HCT116 (cell line): ENCODE data around the gene OTUD5. TPM values are rescaled to one million over a fixed set of nuclear protein-coding genes. Genes with fewer than 3 reads are reported as not detected.
A peak's percentile ranks its signal among the peaks of the same experiment; 100 is the strongest.

Source experiments
- ATAC-seq: fragments of 200-7000 bp; cut with Tn5 transposase; 2 replicates; pipeline ENCODE4 v1.9.1; 2020; ENCODE audit warnings: mild to moderate bottlenecking, moderate library complexity
- BruUV-seq: library from RNA; stranded (reverse); fragments of 400-500 nt; replicated peaks from 2 replicates; lab custom pipeline; 2021; lab: Mats Ljungman, UMichigan
- CTCF ChIA-PET: fragments of 300-600 bp; sonication (Branson Sonifier 250); formaldehyde crosslinking; loops from one replicate; lab custom pipeline; 2021; ENCODE audit warnings: antibody characterized with exemption; lab: Charles Lee
- POLR2A ChIA-PET: fragments of 300-600, 350-600 bp; sonication (Branson Sonifier 250); formaldehyde crosslinking; loops from one replicate; lab custom pipeline; 2021; ENCODE audit warnings: antibody characterized with exemption; lab: Charles Lee
- RAD21 ChIA-PET, 2 experiments: fragments of 300-600 bp; sonication (Branson Sonifier 250); formaldehyde crosslinking; loops; one replicate each; lab custom pipeline; 2023; ENCODE audit warnings: low total read pairs in 2 of 2; ENCODE audit not compliant: uncharacterized antibody in 2 of 2, unreplicated experiment in 2 of 2, low non-redundant PET in 1 of 2; lab: Charles Lee
- DNase-seq: peaks from one replicate; pipeline ENCODE4 v3.0.0-alpha.2; 2010; ENCODE audit warnings: low read depth, low spot score
- H2AFZ ChIP-seq: fragments of 200-600 bp; shearing (Covaris generic), sonication (generic); 2 replicates; pipeline ENCODE4 v1.6.1; 2017; ENCODE audit warnings: low read depth, mixed run types, mixed read lengths, antibody characterized with exemption, low read length; ENCODE audit not compliant: poor library complexity, severe bottlenecking
- H3K27ac ChIP-seq: 2 replicates; pipeline ENCODE4 v1.5.1; 2012; ENCODE audit warnings: low read depth, low read length
- H3K27me3 ChIP-seq: fragments of 200-600 bp; sonication (generic); 2 replicates; pipeline ENCODE4 v1.6.1; 2016; ENCODE audit warnings: mixed run types, low read length, mixed read lengths; ENCODE audit not compliant: insufficient read depth
- H3K36me3 ChIP-seq, 2 experiments: fragments of 200-500 bp in 1 of 2; fragments of 200-600 bp in 1 of 2; sonication (Bioruptor generic) in 1 of 2; sonication (generic) in 1 of 2; 2 replicates each; pipeline versions ENCODE4 v1.5.1 to v1.6.1; 2014 to 2016; ENCODE audit warnings: low read length in 2 of 2, inconsistent platforms in 1 of 2, mixed read lengths in 1 of 2, mixed run types in 1 of 2; ENCODE audit not compliant: insufficient read depth in 2 of 2, control insufficient read depth in 1 of 2
- H3K4me1 ChIP-seq, 2 experiments: fragments of 200-600 bp in 1 of 2; sonication (generic) in 1 of 2; 2 replicates each; pipeline versions ENCODE4 v1.5.1 to v1.6.1; 2012 to 2017; ENCODE audit warnings: low read length in 2 of 2, inconsistent platforms in 1 of 2, mild to moderate bottlenecking in 1 of 2, mixed read lengths in 1 of 2, mixed run types in 1 of 2, moderate library complexity in 1 of 2; ENCODE audit not compliant: insufficient read depth in 2 of 2, control insufficient read depth in 1 of 2
- H3K4me2 ChIP-seq: fragments of 200-600 bp; sonication (generic); 2 replicates; pipeline ENCODE4 v1.6.1; 2017; ENCODE audit warnings: mixed run types, low read length, mixed read lengths
- H3K4me3 ChIP-seq, 2 experiments: fragments of 200-600 bp in 1 of 2; sonication (generic) in 1 of 2; replicated peaks in 1 of 2; 2 replicates each; pipeline ENCODE4 v1.5.1; 2011 to 2016; ENCODE audit warnings: low read length in 2 of 2, control low read depth in 1 of 2, low read depth in 1 of 2, mild to moderate bottlenecking in 1 of 2, mixed read lengths in 1 of 2, mixed run types in 1 of 2
- H3K79me2 ChIP-seq: fragments of 200-600 bp; sonication (generic); 2 replicates; pipeline ENCODE4 v1.6.1; 2017; ENCODE audit warnings: mild to moderate bottlenecking, mixed run types, low read length, moderate library complexity, mixed read lengths; ENCODE audit not compliant: insufficient read depth
- H3K9ac ChIP-seq: fragments of 200-600 bp; sonication (generic); 2 replicates; pipeline ENCODE4 v1.6.1; 2016; ENCODE audit warnings: low read length, mixed read lengths
- H3K9me2 ChIP-seq: fragments of 200-600 bp; sonication (generic), shearing (Covaris generic); 2 replicates; pipeline ENCODE4 v1.6.1; 2017; ENCODE audit warnings: mixed run types, mild to moderate bottlenecking, moderate library complexity; ENCODE audit not compliant: insufficient read depth
- H3K9me3 ChIP-seq, 2 experiments: fragments of 200-500 bp in 1 of 2; fragments of 200-600 bp in 1 of 2; sonication (Bioruptor generic) in 1 of 2; sonication (generic) in 1 of 2; 2 replicates each; pipeline ENCODE4 v1.6.1; 2014 to 2017; ENCODE audit warnings: low read length in 2 of 2, mixed read lengths in 2 of 2, inconsistent platforms in 1 of 2, low read depth in 1 of 2, mild to moderate bottlenecking in 1 of 2, mixed run types in 1 of 2, moderate library complexity in 1 of 2; ENCODE audit not compliant: control insufficient read depth in 1 of 2, insufficient read depth in 1 of 2
- H4K20me1 ChIP-seq: fragments of 200-600 bp; sonication (generic), shearing (Covaris generic); 2 replicates; pipeline ENCODE4 v1.6.1; 2017; ENCODE audit warnings: mixed run types, mild to moderate bottlenecking, moderate library complexity; ENCODE audit not compliant: insufficient read depth
- CTCF ChIP-seq, 3 experiments: fragments of 200-600 bp in 1 of 3; sonication (generic) in 1 of 3; IDR thresholded peaks in 2 of 3; conservative IDR thresholded peaks in 1 of 3; 2 replicates each; pipeline ENCODE4 v1.5.1; 2012 to 2017; ENCODE audit warnings: low read depth in 2 of 3, low read length in 2 of 3, antibody characterized with exemption in 1 of 3, borderline replicate concordance in 1 of 3, control low read depth in 1 of 3, mild to moderate bottlenecking in 1 of 3, mixed read lengths in 1 of 3, mixed run types in 1 of 3, moderate library complexity in 1 of 3; ENCODE audit not compliant: insufficient read depth in 1 of 3
- ELF1 ChIP-seq: IDR thresholded peaks from 2 replicates; pipeline ENCODE4 v1.6.1; 2012; ENCODE audit warnings: low read depth, borderline replicate concordance
- EZH2phosphoT487 ChIP-seq: fragments of 200-600 bp; IDR thresholded peaks from 2 replicates; pipeline ENCODE4 v1.6.1; 2018; ENCODE audit warnings: antibody characterized with exemption, borderline replicate concordance
- MAX ChIP-seq: IDR thresholded peaks from 2 replicates; pipeline ENCODE4 v1.6.1; 2012
- POLR2AphosphoS5 ChIP-seq: IDR thresholded peaks from 2 replicates; pipeline ENCODE4 v1.6.1; 2011; ENCODE audit warnings: mild to moderate bottlenecking, low read depth, low read length, moderate library complexity
- RAD21 ChIP-seq: IDR thresholded peaks from 2 replicates; pipeline ENCODE4 v1.6.1; 2012; ENCODE audit warnings: low read depth, mild to moderate bottlenecking
- SIN3A ChIP-seq: IDR thresholded peaks from 2 replicates; pipeline ENCODE4 v1.6.1; 2012; ENCODE audit warnings: low read depth
- SRF ChIP-seq: IDR thresholded peaks from 2 replicates; pipeline ENCODE4 v1.6.1; 2012; ENCODE audit warnings: low read depth
- TCF7L2 ChIP-seq: IDR thresholded peaks from 2 replicates; pipeline ENCODE4 v1.7.0; 2011; ENCODE audit warnings: borderline replicate concordance, inconsistent platforms; ENCODE audit not compliant: insufficient read depth, insufficient read length; ENCODE audit errors: extremely low read depth
- ZBTB33 ChIP-seq: IDR thresholded peaks from 2 replicates; pipeline ENCODE4 v1.6.1; 2011; ENCODE audit warnings: mild to moderate bottlenecking, low read length, moderate library complexity; ENCODE audit not compliant: insufficient replicate concordance; ENCODE audit errors: extremely low read depth
- intact Hi-C: fragments of 100-400 bp; cut with micrococcal nuclease; formaldehyde crosslinking; loops from 2 replicates; pipeline ENCODE4 v1.10.0; 2022
- total RNA-seq: library from RNA; stranded (reverse); gene quantifications from one replicate; pipeline ENCODE4 v1.2.1, GENCODE V29; 2021; ENCODE audit not compliant: unreplicated experiment

OTUD5 gene
- total RNA-seq, 1 experiment from 2014 or later: 42.6 TPM

- no peaks in the 10 kb centered on the region for H3K9me3 ChIP-seq
- peaks cover 0 to 7% of the 10 kb centered on the region in 2 experiments; a peak in 2 of 4 replicates for H3K36me3 ChIP-seq
- CTCF ChIA-PET: no interaction called here
- peak overlapping the region; percentile 83 for H3K9ac ChIP-seq
- ATAC-seq (peak; percentile 63), DNase-seq (peak; percentile 70)
- no peaks in the 10 kb centered on the region for H3K27me3 ChIP-seq
- no peaks in the 10 kb centered on the region for H3K9me2 ChIP-seq
- TF ChIP-seq TCF7L2 (peak; percentile 37), MAX (no peak), POLR2AphosphoS5 (peak; percentile 52; the same call in 1 of the 2 replicates), CTCF (IDR thresholded peaks at IDR 0.05 in 2 of 3, conservative IDR thresholded peaks at IDR 0.05 in 1 of 3; ENCODE audit: borderline replicate concordance in 1 of 3, insufficient read depth in 1 of 3, low read depth in 2 of 3, low read length in 2 of 3) (no peak)
- peak overlapping the region; percentile 75 to 77 for H3K4me3 ChIP-seq
- H3K27ac ChIP-seq: peak overlapping the region; percentile 96
- peaks cover 38% of the 10 kb centered on the region for H3K79me2 ChIP-seq
- H2AFZ ChIP-seq: no peak overlapping the region
- peaks cover 3 to 12% of the 10 kb centered on the region in 2 experiments; a peak in 3 of 4 replicates for H3K4me1 ChIP-seq
- TSS peak; percentile 47 for BruUV-seq
- no peaks in the 10 kb centered on the region for H4K20me1 ChIP-seq
- RAD21 ChIA-PET: no interaction called here
- POLR2A ChIA-PET: interaction anchor here (1.0 to 1.6 kb wide), 5 partner anchors 15 to 294 kb away, joined by 3 to 12 read pairs (median 4); partner anchors contain the start of genes HDAC6, OTUD5 and SLC35A2
- intact Hi-C loops: loop anchor here (10.0 kb wide), 1 partner anchor 92 kb away; the partner anchor contains the start of gene HDAC6
- peak overlapping the region; percentile 87 for H3K4me2 ChIP-seq
Observed at GRCh38 chrX:48897157-48897624, 60.2 kb downstream of the OTUD5 start.

- no peak for TF ChIP-seq MAX
- TF ChIP-seq ZBTB33: no peak
- TF ChIP-seq EZH2phosphoT487: no peak
- TF ChIP-seq SIN3A: no peak
- no peak for TF ChIP-seq RAD21
- TF ChIP-seq POLR2AphosphoS5: no peak
- TF ChIP-seq SRF: no peak
- no peak for TF ChIP-seq TCF7L2
- TF ChIP-seq ELF1: no peak
- ATAC-seq: no peak
- intact Hi-C loops: loop anchor here (10.0 kb wide), 1 partner anchor 92 kb away; the partner anchor contains the start of gene HDAC6
- ChIA-PET POLR2A (interaction anchor here (1.4 to 1.5 kb wide), 2 partner anchors 95 to 294 kb away, joined by 3 to 7 read pairs; partner anchors contain the start of gene HDAC6), CTCF (no interaction called here), RAD21 (no interaction called here)
- Histone ChIP-seq H3K4me1 (peaks cover 5 to 16% of the 10 kb centered on the region in 2 experiments; a peak in 3 of 4 replicates), H3K27me3 (no peaks in the 10 kb centered on the region), H3K36me3 (peaks cover 0 to 7% of the 10 kb centered on the region in 2 experiments; a peak in 2 of 4 replicates), H3K4me2 (peak overlapping the region; percentile 87), H3K9me3 (no peaks in the 10 kb centered on the region), H4K20me1 (no peaks in the 10 kb centered on the region), H3K9me2 (no peaks in the 10 kb centered on the region), H3K9ac (peak overlapping the region; percentile 83), H2AFZ (no peak overlapping the region), H3K79me2 (peaks cover 38% of the 10 kb centered on the region), H3K4me3 (peak overlapping the region; percentile 75 to 77), H3K27ac (peak overlapping the region; percentile 96)
- BruUV-seq: no TSS peak
- DNase-seq: no peak
Observed at GRCh38 chrX:48896611-48897011, 60.8 kb downstream of the OTUD5 start.
